SU-DHL-6 (cell line): ENCODE data around the gene SPNS2.

Experiments
- H2AFZ ChIP-seq: fragments of 200-600 bp; sonication (generic); 2 replicates; pipeline ENCODE4 v1.6.1; 2014; ENCODE audit warnings: low read depth, mild to moderate bottlenecking, moderate library complexity, mixed read lengths, antibody characterized with exemption, low read length; ENCODE audit not compliant: severe bottlenecking
- H3F3A ChIP-seq: fragments of 200-600 bp; shearing (Covaris generic); 2 replicates; pipeline ENCODE4 v1.6.0; 2016; ENCODE audit warnings: antibody characterized with exemption, mild to moderate bottlenecking; ENCODE audit not compliant: insufficient read depth
- H3K27ac ChIP-seq: fragments of 200-600 bp; sonication (generic); 2 replicates; pipeline ENCODE4 v1.5.1; 2016; ENCODE audit warnings: low read depth, mild to moderate bottlenecking, low read length, moderate library complexity, mixed read lengths
- H3K27me3 ChIP-seq: fragments of 200-600 bp; sonication (generic), shearing (Covaris generic); 2 replicates; pipeline ENCODE4 v1.6.0; 2014; ENCODE audit warnings: mild to moderate bottlenecking, low read length
- H3K36me3 ChIP-seq: fragments of 200-600 bp; sonication (generic); 2 replicates; pipeline ENCODE4 v1.6.1; 2014; ENCODE audit warnings: mild to moderate bottlenecking, low read length, mixed read lengths
- H3K4me2 ChIP-seq: fragments of 300-600, 200-600 bp; shearing (Covaris generic), sonication (generic); 2 replicates; pipeline ENCODE4 v1.6.0; 2014; ENCODE audit warnings: low read length, low read depth, mild to moderate bottlenecking; ENCODE audit not compliant: poor library complexity, severe bottlenecking
- H3K4me3 ChIP-seq: fragments of 200-600 bp; sonication (generic); 2 replicates; pipeline ENCODE4 v1.5.1; 2014; ENCODE audit warnings: antibody characterized with exemption, low read length, mild to moderate bottlenecking, mixed read lengths; ENCODE audit not compliant: insufficient read depth, poor library complexity, severe bottlenecking
- H3K79me2 ChIP-seq: fragments of 200-600 bp; sonication (generic); 2 replicates; pipeline ENCODE4 v1.6.1; 2014; ENCODE audit warnings: mild to moderate bottlenecking, low read length, moderate library complexity; ENCODE audit not compliant: insufficient read depth
- H3K9ac ChIP-seq: fragments of 200-600 bp; sonication (generic); 2 replicates; pipeline ENCODE4 v1.7.0; 2014; ENCODE audit warnings: mild to moderate bottlenecking, low read length
- H3K9me2 ChIP-seq: fragments of 200-600 bp; sonication (generic); replicated peaks from 2 replicates; pipeline ENCODE4 v1.6.1; 2014; ENCODE audit warnings: low read length; ENCODE audit not compliant: insufficient read depth
- H3K9me3 ChIP-seq: fragments of 200-600 bp; sonication (generic); 2 replicates; pipeline ENCODE4 v1.6.1; 2014; ENCODE audit warnings: low read length, mixed read lengths; ENCODE audit not compliant: insufficient read depth
- H4K20me1 ChIP-seq: fragments of 200-600 bp; sonication (generic); 2 replicates; pipeline ENCODE4 v1.6.1; 2014; ENCODE audit warnings: low read depth, mild to moderate bottlenecking, antibody characterized with exemption, low read length, moderate library complexity, mixed read lengths
- CTCF ChIP-seq: fragments of 200-600 bp; sonication (generic); IDR thresholded peaks from one replicate; pipeline ENCODE4 v1.5.1; 2017; ENCODE audit warnings: antibody characterized with exemption, mild to moderate bottlenecking, low read length, moderate library complexity; ENCODE audit not compliant: insufficient read depth, poor library complexity, severe bottlenecking
- EZH2phosphoT487 ChIP-seq: fragments of 200-600 bp; sonication (generic), shearing (Covaris generic); conservative IDR thresholded peaks from 2 replicates; pipeline ENCODE4 v1.6.1; 2018; ENCODE audit warnings: mild to moderate bottlenecking, antibody characterized with exemption, low read length, moderate library complexity, mixed read lengths

SPNS2 gene

GRCh38 chr17:4513113-4514032, 14.7 kb downstream of the SPNS2 start:
- no peaks in the 10 kb centered on the region for H3K27me3 ChIP-seq
- H3K79me2 ChIP-seq = no peaks in the 10 kb centered on the region
- 0 out of 2 replicates have a peak, but pooled peaks cover 5% of the 10 kb centered on the region for H3F3A ChIP-seq
- TF ChIP-seq CTCF = no peak
- TF ChIP-seq EZH2phosphoT487 = no peak
- H3K4me3 ChIP-seq = no peak overlapping the region
- H3K4me2 ChIP-seq = no peak overlapping the region
- H3K9ac ChIP-seq = no peak overlapping the region
- H4K20me1 ChIP-seq = no peaks in the 10 kb centered on the region
- no peaks in the 10 kb centered on the region for H3K36me3 ChIP-seq
- no peak overlapping the region for H3K27ac ChIP-seq
- no peak overlapping the region for H2AFZ ChIP-seq
- no peaks in the 10 kb centered on the region for H3K9me3 ChIP-seq
- no peaks in the 10 kb centered on the region for H3K9me2 ChIP-seq

GRCh38 chr17:4514206-4514605, 15.5 kb downstream of the SPNS2 start:
- Histone ChIP-seq H3K9me2 (no peaks in the 10 kb centered on the region), H2AFZ (no peak overlapping the region), H3K4me3 (no peak overlapping the region), H4K20me1 (no peaks in the 10 kb centered on the region), H3K27ac (no peak overlapping the region), H3F3A (0 out of 2 replicates have a peak, but pooled peaks cover 5% of the 10 kb centered on the region), H3K9ac (no peak overlapping the region), H3K36me3 (no peaks in the 10 kb centered on the region), H3K27me3 (no peaks in the 10 kb centered on the region), H3K4me2 (no peak overlapping the region), H3K9me3 (no peaks in the 10 kb centered on the region), H3K79me2 (no peaks in the 10 kb centered on the region)
- TF ChIP-seq CTCF (no peak), EZH2phosphoT487 (no peak)

- H3K27me3 ChIP-seq = no peaks in the 10 kb centered on the region
- H3K79me2 ChIP-seq = no peaks in the 10 kb centered on the region
Observed at GRCh38 chr17:4514779-4515178, 16.1 kb downstream of the SPNS2 start.

More at GRCh38 chr17:4514779-4515178, 16.1 kb downstream of the SPNS2 start:
- Histone ChIP-seq H4K20me1 (no peaks in the 10 kb centered on the region), H3K27ac (no peak overlapping the region), H3K4me2 (no peak overlapping the region), H3K36me3 (no peaks in the 10 kb centered on the region), H3F3A (0 out of 2 replicates have a peak, but pooled peaks cover 5% of the 10 kb centered on the region), H3K9me2 (no peaks in the 10 kb centered on the region), H2AFZ (no peak overlapping the region), H3K9ac (no peak overlapping the region), H3K9me3 (no peaks in the 10 kb centered on the region), H3K4me3 (no peak overlapping the region)
- TF ChIP-seq CTCF = no peak
- no peak for TF ChIP-seq EZH2phosphoT487
